Duodenal mucosa (tissue), 2 donors: Measurements from ENCODE around the gene GABRA4.

Experiments used
- H3K27ac ChIP-seq: one replicate; pipeline ENCODE4 v1.7.0; 2013; ENCODE audit warnings: low read depth, low read length
- H3K27me3 ChIP-seq, 2 donors: one replicate each; pipeline ENCODE4 v1.7.0; 2013; ENCODE audit warnings: low read length in 2 of 2, control low read depth in 1 of 2; ENCODE audit not compliant: insufficient read depth in 2 of 2, control insufficient read depth in 1 of 2
- H3K36me3 ChIP-seq, 2 donors: one replicate each; pipeline ENCODE4 v1.7.0; 2013; ENCODE audit warnings: low read length in 2 of 2, control low read depth in 1 of 2; ENCODE audit not compliant: insufficient read depth in 2 of 2, control insufficient read depth in 1 of 2
- H3K4me1 ChIP-seq, 2 donors: one replicate each; pipeline ENCODE4 v1.7.0; 2013; ENCODE audit warnings: low read length in 2 of 2, control low read depth in 1 of 2; ENCODE audit not compliant: insufficient read depth in 2 of 2, control insufficient read depth in 1 of 2
- H3K4me3 ChIP-seq, 2 donors: one replicate each; pipeline ENCODE4 v1.7.0; 2013; ENCODE audit warnings: low read length in 2 of 2, low read depth in 1 of 2
- H3K9ac ChIP-seq, 2 donors: one replicate each; pipeline ENCODE4 v1.7.0; 2013; ENCODE audit warnings: low read length in 2 of 2, low read depth in 1 of 2
- H3K9me3 ChIP-seq, 2 donors: one replicate each; pipeline ENCODE4 v1.7.0; 2013; ENCODE audit warnings: low read length in 2 of 2, control low read depth in 1 of 2; ENCODE audit not compliant: control insufficient read depth in 1 of 2

GABRA4 gene

DNA sequence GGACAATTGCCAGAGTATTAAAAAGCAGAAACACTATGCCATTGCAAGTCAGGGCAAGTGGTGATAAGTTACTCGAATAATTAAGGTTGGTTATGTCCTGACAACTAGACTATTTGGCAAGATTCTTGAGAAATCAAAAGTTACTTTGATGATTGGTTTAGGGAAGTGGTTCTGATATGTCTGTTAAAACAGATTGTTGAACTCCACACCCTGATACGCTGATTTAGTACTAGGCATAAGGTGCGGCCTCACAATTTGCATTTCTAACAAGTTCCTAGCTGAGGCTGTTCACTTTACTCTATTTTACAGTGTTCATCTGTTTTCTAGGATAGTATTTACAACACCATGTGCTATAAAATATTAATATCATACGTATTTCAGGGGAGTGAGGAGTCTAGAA, 12.5 kb downstream of the GABRA4 start:
- no peaks in the 10 kb centered on the region for H3K4me1 ChIP-seq
- no peaks in the 10 kb centered on the region for H3K9me3 ChIP-seq
- H3K27me3 ChIP-seq, result no peaks in the 10 kb centered on the region
- H3K9ac ChIP-seq, result no peak overlapping the region
- no peak overlapping the region for H3K27ac ChIP-seq
- no peaks in the 10 kb centered on the region for H3K36me3 ChIP-seq
- H3K4me3 ChIP-seq, result no peak overlapping the region

DNA sequence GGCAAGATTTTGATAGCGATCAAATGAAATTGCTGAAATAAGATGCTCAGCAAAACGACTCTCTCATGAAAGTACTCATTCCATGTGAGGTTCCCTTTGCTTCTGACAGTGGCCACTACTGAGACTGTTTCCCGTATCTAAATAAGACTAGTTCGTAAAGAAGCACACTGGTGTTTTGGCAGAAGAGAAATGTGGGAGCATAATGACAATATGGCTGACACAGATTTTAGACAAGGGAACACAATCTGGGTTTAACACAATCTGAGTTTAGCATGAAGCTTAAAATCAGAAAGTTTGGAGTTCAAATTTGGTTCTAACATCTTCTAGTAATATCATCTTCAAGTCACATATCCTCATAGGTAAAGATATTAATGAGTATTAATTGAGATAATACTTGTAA, 13.7 kb downstream of the GABRA4 start:
- Histone ChIP-seq H3K27me3 (no peaks in the 10 kb centered on the region), H3K9me3 (no peaks in the 10 kb centered on the region), H3K9ac (no peak overlapping the region), H3K36me3 (no peaks in the 10 kb centered on the region), H3K27ac (no peak overlapping the region), H3K4me1 (no peaks in the 10 kb centered on the region), H3K4me3 (no peak overlapping the region)

DNA sequence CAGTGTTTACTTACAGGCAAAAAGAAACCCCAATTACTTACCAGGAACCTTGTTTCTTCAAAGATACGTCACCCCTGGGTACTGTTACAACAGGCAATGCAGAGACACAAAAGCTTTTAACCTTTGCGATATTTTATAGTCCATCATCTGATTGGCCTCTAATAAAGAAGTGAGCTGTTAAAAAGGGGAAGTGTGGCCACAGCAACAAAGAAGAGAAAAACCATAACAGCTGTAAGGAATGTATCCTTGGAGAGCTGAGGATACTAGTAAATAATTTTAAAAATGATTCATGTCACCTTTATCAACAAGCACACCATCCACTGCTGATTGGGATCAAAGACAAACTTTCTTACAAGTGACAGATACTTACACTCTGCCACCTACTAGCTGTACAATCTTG, 14.1 kb downstream of the GABRA4 start:
- Histone ChIP-seq H3K4me3 (no peak overlapping the region), H3K4me1 (no peaks in the 10 kb centered on the region), H3K9ac (no peak overlapping the region), H3K27ac (no peak overlapping the region), H3K9me3 (no peaks in the 10 kb centered on the region), H3K36me3 (no peaks in the 10 kb centered on the region), H3K27me3 (no peaks in the 10 kb centered on the region)

DNA sequence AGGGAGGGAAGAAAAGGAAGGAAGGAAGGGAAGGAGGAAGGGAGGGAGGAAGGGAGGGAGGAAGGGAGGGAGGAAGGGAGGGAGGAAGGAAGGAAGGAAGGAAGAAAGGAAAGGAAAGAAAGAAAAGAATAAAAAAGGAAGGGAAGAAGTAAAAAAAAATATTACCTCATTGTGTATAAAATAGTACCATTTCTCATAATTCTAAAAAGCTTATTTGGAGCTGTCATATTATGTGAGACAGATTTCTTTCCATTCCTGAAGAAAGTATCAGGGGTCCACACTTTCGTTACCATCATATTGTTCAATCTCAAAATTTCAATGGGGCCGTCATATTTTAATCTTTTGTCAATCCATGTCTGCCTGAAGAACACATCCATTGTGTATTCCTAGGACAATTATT, 16.1 kb downstream of the GABRA4 start:
- no peak overlapping the region for H3K27ac ChIP-seq
- no peaks in the 10 kb centered on the region for H3K27me3 ChIP-seq
- H3K9ac ChIP-seq, result no peak overlapping the region
- H3K4me3 ChIP-seq, result no peak overlapping the region
- no peaks in the 10 kb centered on the region for H3K4me1 ChIP-seq
- no peaks in the 10 kb centered on the region for H3K9me3 ChIP-seq
- H3K36me3 ChIP-seq, result no peaks in the 10 kb centered on the region

DNA sequence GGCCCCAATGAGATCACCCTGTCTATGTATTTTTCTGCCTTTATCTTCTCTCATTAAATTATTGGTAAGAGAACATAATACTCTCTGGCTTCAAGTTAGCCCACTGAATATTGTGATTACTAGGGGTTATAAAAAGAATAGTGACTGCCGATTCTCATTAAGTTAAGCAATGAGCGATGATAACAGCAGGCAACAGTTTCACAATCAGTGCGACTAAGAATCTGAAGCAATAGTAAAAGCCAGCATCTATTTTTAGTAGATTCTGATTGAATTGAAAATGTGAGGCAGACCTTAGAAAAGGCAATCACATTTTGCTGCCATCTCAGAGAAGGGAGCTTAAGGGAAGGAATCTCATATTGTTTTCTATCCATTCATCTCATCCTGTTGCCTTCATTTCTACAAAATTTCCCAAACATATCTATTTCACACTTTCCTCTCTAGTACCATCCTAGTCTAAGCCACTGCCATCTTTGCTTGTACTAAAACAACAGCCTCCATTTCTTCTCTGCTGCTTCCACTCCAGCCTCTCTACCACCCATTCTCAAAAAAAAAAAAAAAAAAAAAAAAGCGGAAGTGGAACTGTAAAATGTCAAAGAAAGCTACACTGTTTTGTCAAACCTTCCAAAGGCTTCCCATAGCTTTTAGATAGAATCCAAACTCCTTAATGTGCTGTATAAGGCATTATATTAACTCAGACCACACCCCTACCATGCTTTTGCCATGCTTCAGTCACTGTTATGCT, 17.4 kb downstream of the GABRA4 start:
- Histone ChIP-seq H3K9ac (no peak overlapping the region), H3K9me3 (no peaks in the 10 kb centered on the region), H3K4me3 (no peak overlapping the region), H3K27me3 (no peaks in the 10 kb centered on the region), H3K36me3 (no peaks in the 10 kb centered on the region), H3K4me1 (no peaks in the 10 kb centered on the region), H3K27ac (no peak overlapping the region)

DNA sequence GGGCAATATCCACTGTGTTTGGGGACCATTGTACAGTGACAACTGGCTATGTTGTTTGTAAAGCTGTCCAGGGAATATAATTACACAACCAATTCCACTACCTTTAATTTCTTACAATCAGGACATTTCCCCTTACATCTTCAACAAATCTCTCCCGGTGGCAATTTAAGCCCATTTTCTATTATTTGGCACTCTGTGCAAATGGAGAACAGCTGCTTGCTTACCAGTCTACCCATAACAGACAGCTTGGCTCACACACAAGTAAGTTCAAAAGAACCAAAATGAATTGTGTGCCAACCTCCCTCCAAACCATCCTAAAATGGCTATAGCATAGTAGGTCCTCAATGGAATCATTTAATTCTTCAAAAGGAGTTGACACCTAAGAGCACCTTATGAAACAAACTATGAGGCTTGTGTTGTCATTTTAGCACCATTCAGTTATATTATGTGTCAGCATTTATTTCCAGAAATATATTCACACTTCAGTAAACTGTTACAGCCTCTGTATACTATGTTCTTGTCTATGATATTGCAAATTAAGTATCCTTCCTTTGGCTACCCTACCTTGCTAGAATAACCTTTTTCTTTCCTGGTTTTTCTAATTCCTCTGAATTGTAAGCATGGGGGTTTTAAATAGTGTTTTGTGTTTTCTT, 18.4 kb downstream of the GABRA4 start:
- Histone ChIP-seq H3K27me3 (no peaks in the 10 kb centered on the region), H3K4me1 (no peaks in the 10 kb centered on the region), H3K9me3 (no peaks in the 10 kb centered on the region), H3K36me3 (no peaks in the 10 kb centered on the region), H3K4me3 (no peak overlapping the region), H3K9ac (no peak overlapping the region), H3K27ac (no peak overlapping the region)

DNA sequence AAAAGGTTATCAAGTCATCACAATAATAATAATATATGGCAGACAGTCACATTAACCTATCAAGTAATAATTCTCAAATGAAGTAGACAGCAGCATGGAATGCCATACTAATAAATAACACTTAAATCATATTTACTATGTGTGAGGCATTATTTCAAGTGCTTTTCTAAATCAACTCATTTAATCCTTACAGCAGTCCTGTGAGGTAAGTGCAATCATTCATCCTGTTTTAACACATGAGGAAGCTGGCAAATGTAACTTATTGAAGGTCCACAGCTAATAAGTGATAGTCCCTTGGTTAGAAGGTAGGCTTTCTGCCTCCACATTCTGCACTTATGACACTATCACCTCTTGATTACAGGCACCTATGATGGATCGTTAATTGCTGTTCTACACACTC, 24.5 kb downstream of the GABRA4 start:
- H3K4me3 ChIP-seq, result no peak overlapping the region
- no peaks in the 10 kb centered on the region for H3K27me3 ChIP-seq
- no peak overlapping the region for H3K9ac ChIP-seq
- no peaks in the 10 kb centered on the region for H3K4me1 ChIP-seq
- no peak overlapping the region for H3K27ac ChIP-seq
- no peaks in the 10 kb centered on the region for H3K36me3 ChIP-seq
- H3K9me3 ChIP-seq, result no peaks in the 10 kb centered on the region

DNA sequence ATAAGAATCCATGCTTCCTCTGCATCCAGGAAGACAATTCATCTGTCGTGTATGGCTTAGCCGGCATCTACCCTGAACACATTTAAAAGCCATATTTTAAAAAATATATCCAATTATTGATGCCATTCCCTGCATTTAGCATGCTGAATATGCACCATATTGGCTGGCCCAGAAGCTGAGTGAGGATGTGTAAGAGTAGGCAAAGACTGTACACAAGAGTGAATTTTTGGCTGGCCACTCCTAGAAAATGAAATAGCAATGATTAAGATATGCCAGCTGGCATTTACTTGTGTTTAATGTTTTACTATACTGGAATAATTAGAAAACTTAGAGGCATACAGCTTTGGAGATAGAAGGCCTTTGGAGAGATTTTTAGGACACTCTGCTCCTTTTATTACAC, 25.8 kb downstream of the GABRA4 start:
- Histone ChIP-seq H3K9ac (no peak overlapping the region), H3K27me3 (no peaks in the 10 kb centered on the region), H3K9me3 (no peaks in the 10 kb centered on the region), H3K36me3 (no peaks in the 10 kb centered on the region), H3K4me1 (no peaks in the 10 kb centered on the region), H3K4me3 (no peak overlapping the region), H3K27ac (no peak overlapping the region)

DNA sequence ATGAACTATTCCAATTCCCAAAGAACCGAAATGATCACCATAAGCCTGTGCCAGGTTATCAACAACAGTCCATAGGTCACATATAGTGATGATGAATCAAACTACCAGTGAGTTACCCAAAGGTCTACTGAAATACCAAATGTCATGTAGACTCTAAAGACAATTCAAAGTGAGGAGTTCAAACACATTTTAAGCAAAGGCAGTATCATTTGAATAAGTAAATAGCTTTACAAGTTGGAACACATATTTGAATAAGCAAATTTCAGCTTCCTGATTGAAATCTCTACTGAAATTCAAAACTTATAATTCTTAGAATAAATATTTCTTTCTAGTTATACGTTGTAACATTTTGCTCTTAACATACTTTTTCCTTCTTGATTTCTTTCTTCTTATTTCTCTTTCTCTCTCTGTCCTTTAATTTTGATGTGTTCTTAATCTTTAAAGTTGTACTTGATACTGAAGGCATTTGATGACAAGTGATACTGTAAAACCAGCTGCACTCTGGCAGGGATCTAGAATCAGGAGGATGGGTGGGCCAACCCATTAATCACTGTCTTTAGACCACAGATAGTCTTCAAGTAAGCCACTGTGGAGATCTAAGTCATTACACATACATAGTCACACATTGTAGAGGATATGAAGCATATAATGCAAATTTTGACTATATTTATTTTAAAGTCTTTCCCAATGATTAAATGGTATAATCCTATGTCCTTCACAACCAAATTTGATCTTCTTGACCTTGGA, 34.5 kb downstream of the GABRA4 start:
- no peaks in the 10 kb centered on the region for H3K4me1 ChIP-seq
- H3K36me3 ChIP-seq, result no peaks in the 10 kb centered on the region
- H3K4me3 ChIP-seq, result no peak overlapping the region
- H3K9me3 ChIP-seq, result no peaks in the 10 kb centered on the region
- H3K9ac ChIP-seq, result no peak overlapping the region
- H3K27ac ChIP-seq, result no peak overlapping the region
- H3K27me3 ChIP-seq, result no peaks in the 10 kb centered on the region

DNA sequence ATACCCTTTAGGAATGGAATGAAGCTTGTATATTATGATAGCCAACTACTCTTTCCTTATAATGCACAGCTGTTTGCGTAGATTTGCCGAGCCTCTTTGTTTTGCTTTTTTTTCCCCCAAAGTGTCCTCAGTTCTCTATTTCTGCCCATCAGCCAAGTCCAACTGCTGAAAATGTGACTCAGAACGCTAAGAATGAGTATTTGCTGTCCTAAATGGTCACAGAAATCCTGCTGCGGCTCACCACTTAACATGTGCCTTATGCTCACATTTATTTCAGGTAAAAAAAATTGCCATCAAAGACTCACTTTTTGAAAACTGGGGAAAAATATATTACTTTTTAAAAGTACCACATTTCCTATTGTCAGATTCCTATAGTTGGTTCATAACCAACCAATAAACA, 36.9 kb downstream of the GABRA4 start:
- no peak overlapping the region for H3K4me3 ChIP-seq
- no peaks in the 10 kb centered on the region for H3K9me3 ChIP-seq
- no peak overlapping the region for H3K9ac ChIP-seq
- H3K36me3 ChIP-seq, result no peaks in the 10 kb centered on the region
- H3K4me1 ChIP-seq, result no peaks in the 10 kb centered on the region
- H3K27me3 ChIP-seq, result no peaks in the 10 kb centered on the region
- H3K27ac ChIP-seq, result no peak overlapping the region
